Gastrocnemius medialis (tissue), 4 donors: ENCODE measurements around the gene FOXC2.

Source experiments
- POLR2A ChIP-seq, 2 donors: fragments of 450-650 bp; IDR thresholded peaks; one replicate each; pipeline ENCODE4 v1.6.1; 2017; ENCODE audit warnings: antibody characterized with exemption in 2 of 2, mild to moderate bottlenecking in 2 of 2, moderate library complexity in 2 of 2
- TF ChIP-seq, protein P1 (sequence below), 5 experiments: fragments of 450-650 bp in 3 of 5; fragments of 200-600 bp in 2 of 5; sonication (generic) in 2 of 5; IDR thresholded peaks in 4 of 5; conservative IDR thresholded peaks in 1 of 5; 1 replicate in 4 of 5; 2 replicates in 1 of 5; pipeline ENCODE4 v1.5.1; 2016 to 2019; ENCODE audit warnings: antibody characterized with exemption in 5 of 5, mild to moderate bottlenecking in 3 of 5, moderate library complexity in 3 of 5

DNA sequence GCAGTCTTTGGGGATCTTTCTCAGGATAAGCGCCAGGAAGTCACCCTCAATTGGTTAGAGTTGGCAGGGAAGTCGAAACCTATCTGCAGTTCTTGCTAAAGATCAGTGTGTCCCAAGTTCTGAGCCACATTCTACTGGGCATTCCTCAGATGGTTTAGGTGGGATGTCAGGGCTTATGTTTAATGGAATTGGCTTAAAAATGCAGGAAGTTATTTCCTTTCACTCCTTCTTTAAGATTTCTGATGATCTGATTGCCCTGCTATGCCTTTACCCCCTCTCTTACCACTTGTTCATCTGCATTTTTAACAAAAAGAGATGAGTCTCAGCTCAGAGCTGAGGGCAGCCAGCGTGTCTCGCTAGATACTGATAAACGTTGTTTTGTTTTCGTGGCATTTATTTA lies 42.5 kb downstream of the FOXC2 start:
- TF ChIP-seq, protein P1, sequence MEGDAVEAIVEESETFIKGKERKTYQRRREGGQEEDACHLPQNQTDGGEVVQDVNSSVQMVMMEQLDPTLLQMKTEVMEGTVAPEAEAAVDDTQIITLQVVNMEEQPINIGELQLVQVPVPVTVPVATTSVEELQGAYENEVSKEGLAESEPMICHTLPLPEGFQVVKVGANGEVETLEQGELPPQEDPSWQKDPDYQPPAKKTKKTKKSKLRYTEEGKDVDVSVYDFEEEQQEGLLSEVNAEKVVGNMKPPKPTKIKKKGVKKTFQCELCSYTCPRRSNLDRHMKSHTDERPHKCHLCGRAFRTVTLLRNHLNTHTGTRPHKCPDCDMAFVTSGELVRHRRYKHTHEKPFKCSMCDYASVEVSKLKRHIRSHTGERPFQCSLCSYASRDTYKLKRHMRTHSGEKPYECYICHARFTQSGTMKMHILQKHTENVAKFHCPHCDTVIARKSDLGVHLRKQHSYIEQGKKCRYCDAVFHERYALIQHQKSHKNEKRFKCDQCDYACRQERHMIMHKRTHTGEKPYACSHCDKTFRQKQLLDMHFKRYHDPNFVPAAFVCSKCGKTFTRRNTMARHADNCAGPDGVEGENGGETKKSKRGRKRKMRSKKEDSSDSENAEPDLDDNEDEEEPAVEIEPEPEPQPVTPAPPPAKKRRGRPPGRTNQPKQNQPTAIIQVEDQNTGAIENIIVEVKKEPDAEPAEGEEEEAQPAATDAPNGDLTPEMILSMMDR (IDR thresholded peaks at IDR 0.05 in 4 of 5, conservative IDR thresholded peaks at IDR 0.05 in 1 of 5) = no peak
- no peak for TF ChIP-seq POLR2A (IDR thresholded peaks at IDR 0.05)
